HL-60 (cell line): ENCODE results near the gene ARFGEF3.

Experiments
- CTCF ChIP-seq: IDR thresholded peaks from one replicate; pipeline ENCODE4 v1.5.1; 2011; ENCODE audit warnings: low read length, control low read depth, inconsistent platforms; ENCODE audit not compliant: insufficient read depth
- GABPA ChIP-seq: IDR thresholded peaks from 2 replicates; pipeline ENCODE4 v1.6.1; 2012; ENCODE audit warnings: low read depth
- POLR2AphosphoS5 ChIP-seq: IDR thresholded peaks from 2 replicates; pipeline ENCODE4 v1.6.1; 2012; ENCODE audit warnings: low read depth
- REST ChIP-seq: IDR thresholded peaks from 2 replicates; pipeline ENCODE4 v1.6.1; 2012; ENCODE audit warnings: low read depth; ENCODE audit not compliant: insufficient replicate concordance

GRCh38 chr6:138113588-138114210 is 48.0 kb upstream of the ARFGEF3 start:
- TF ChIP-seq CTCF, result no peak
- TF ChIP-seq POLR2AphosphoS5, result no peak
- TF ChIP-seq GABPA, result no peak
- TF ChIP-seq REST, result no peak
